GM12873 (cell line): ENCODE results near the gene TEDC1.

Experiments
- CTCF ChIP-seq: IDR thresholded peaks from 2 replicates; pipeline ENCODE4 v1.5.1; 2012; ENCODE audit warnings: low read depth, mild to moderate bottlenecking, moderate library complexity, low read length, control low read depth; ENCODE audit not compliant: insufficient read depth; ENCODE audit errors: missing control alignments

Gene TEDC1

GRCh38 chr14:105473033-105473676 lies 17.9 kb upstream of the TEDC1 start:
- TF ChIP-seq CTCF = no peak

GRCh38 chr14:105473677-105474482 lies 17.2 kb upstream of the TEDC1 start:
- no peak for TF ChIP-seq CTCF

GRCh38 chr14:105474483-105475268 lies 16.4 kb upstream of the TEDC1 start, which contains the start of gene CRIP2:
CRIP2 (plus strand) TSS chr14:105474821; CDS start chr14:105474863, 42 bp downstream.
- no peak for TF ChIP-seq CTCF

- no peak for TF ChIP-seq CTCF
These were observed 15.6 kb upstream of the TEDC1 start for GRCh38 chr14:105475269-105476096.

GRCh38 chr14:105476097-105476830 lies 14.8 kb upstream of the TEDC1 start:
- TF ChIP-seq CTCF = no peak

GRCh38 chr14:105476831-105477659 lies 14.0 kb upstream of the TEDC1 start:
- TF ChIP-seq CTCF = no peak
